GM23338 (cell line): ENCODE results near the gene TMBIM6.

Source experiments
- CREB1 ChIP-seq: fragments of 250-450 bp; sonication (Bioruptor Pico); IDR thresholded peaks from 2 replicates; pipeline ENCODE4 v1.5.0; 2020; ENCODE audit warnings: low read depth, mild to moderate bottlenecking, moderate library complexity
- EZH2 ChIP-seq: fragments of 200-600 bp; sonication (generic); IDR thresholded peaks from one replicate; pipeline ENCODE4 v1.8.0; 2017; ENCODE audit warnings: antibody characterized with exemption, mild to moderate bottlenecking, low read depth; ENCODE audit not compliant: unreplicated experiment
- EZH2phosphoT487 ChIP-seq: fragments of 200-600 bp; sonication (generic); IDR thresholded peaks from one replicate; pipeline ENCODE4 v1.8.1; 2018; ENCODE audit warnings: antibody characterized with exemption; ENCODE audit not compliant: unreplicated experiment
- POLR2AphosphoS5 ChIP-seq: IDR thresholded peaks from 2 replicates; pipeline ENCODE4 v1.6.1; 2016; ENCODE audit warnings: antibody characterized with exemption, low read depth
- REST ChIP-seq: IDR thresholded peaks from one replicate; pipeline ENCODE4 v1.6.1; 2018; ENCODE audit warnings: antibody characterized with exemption; ENCODE audit not compliant: unreplicated experiment
- ZNF114 ChIP-seq: fragments of 250-450 bp; sonication (Bioruptor Pico); IDR thresholded peaks from 2 replicates; pipeline ENCODE4 v1.5.0; 2020; ENCODE audit warnings: mild to moderate bottlenecking, moderate library complexity
- ZNF462 ChIP-seq: fragments of 250-450 bp; sonication (Bioruptor Pico); IDR thresholded peaks from 2 replicates; pipeline ENCODE4 v1.5.0; 2020; ENCODE audit warnings: mild to moderate bottlenecking, moderate library complexity
- TF ChIP-seq, protein P1 (sequence below), 2 experiments: fragments of 200-600 bp in 1 of 2; sonication (generic) in 1 of 2; conservative IDR thresholded peaks; 2 replicates each; pipeline versions ENCODE4 v1.5.1 to v1.6.1; 2016 to 2017; ENCODE audit warnings: antibody characterized with exemption in 2 of 2, low read depth in 2 of 2, mild to moderate bottlenecking in 2 of 2, moderate library complexity in 1 of 2

DNA sequence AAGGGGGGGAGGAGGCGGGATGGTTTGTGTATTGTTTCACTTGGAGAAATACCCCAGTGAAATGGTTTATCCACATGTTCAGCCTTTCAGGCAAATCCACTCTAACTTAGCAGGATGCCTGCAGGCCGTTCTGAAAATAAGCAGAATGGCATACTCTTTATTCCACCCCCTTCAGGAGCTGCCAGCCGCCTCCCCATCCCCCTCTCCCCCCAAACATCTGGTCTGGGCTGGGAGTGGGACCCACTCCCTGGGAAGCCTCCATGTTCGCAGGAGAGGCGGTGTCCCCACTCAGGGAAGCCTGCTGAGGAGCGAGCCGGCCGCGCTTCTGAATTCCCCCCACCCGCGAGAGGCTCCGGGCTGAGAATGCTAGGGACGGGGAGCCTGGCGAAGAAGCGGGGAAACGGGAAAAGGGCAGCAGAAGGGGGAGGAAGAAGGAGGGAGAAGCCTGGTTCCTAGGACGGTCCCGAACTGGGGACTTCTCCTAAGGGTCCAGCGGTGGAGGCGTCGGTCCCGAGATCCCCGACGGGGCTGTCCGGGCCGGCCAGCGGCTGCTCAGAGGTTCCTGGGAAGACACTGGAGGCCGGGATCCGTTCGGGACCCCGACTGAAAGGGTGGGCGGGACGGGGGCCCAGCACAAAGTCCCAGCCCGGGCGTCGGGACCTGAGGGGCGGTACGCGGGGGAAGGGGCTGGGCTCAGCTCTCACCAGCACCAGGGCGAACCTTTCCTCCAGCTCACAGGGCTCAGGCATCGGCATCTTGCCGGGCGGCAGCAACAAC lies 34.8 kb upstream of the TMBIM6 start:
- TF ChIP-seq REST (no peak), ZNF114 (no peak), POLR2AphosphoS5 (no peak), EZH2 (no peak), EZH2phosphoT487 (no peak), ZNF462 (CRISPR knock-in tag) (no peak), CREB1 (no peak)
- TF ChIP-seq, protein P1, sequence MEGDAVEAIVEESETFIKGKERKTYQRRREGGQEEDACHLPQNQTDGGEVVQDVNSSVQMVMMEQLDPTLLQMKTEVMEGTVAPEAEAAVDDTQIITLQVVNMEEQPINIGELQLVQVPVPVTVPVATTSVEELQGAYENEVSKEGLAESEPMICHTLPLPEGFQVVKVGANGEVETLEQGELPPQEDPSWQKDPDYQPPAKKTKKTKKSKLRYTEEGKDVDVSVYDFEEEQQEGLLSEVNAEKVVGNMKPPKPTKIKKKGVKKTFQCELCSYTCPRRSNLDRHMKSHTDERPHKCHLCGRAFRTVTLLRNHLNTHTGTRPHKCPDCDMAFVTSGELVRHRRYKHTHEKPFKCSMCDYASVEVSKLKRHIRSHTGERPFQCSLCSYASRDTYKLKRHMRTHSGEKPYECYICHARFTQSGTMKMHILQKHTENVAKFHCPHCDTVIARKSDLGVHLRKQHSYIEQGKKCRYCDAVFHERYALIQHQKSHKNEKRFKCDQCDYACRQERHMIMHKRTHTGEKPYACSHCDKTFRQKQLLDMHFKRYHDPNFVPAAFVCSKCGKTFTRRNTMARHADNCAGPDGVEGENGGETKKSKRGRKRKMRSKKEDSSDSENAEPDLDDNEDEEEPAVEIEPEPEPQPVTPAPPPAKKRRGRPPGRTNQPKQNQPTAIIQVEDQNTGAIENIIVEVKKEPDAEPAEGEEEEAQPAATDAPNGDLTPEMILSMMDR (conservative IDR thresholded peaks at IDR 0.05; ENCODE audit: low read depth in 2 of 2): no peak
